HG03045 (cell line): ENCODE results near the gene UROC1.
"Not testable (repeated sequence)": the region's sequence is repeated elsewhere in the genome, so short reads cannot be mapped to it uniquely, and the experiment has no call there.

Source experiments
- ATAC-seq: cut with Tn5 transposase; IDR thresholded peaks from one replicate; pipeline ENCODE4 v1.9.1; 2021; ENCODE audit warnings: mild to moderate bottlenecking, moderate library complexity; ENCODE audit not compliant: unreplicated experiment

Gene UROC1

DNA sequence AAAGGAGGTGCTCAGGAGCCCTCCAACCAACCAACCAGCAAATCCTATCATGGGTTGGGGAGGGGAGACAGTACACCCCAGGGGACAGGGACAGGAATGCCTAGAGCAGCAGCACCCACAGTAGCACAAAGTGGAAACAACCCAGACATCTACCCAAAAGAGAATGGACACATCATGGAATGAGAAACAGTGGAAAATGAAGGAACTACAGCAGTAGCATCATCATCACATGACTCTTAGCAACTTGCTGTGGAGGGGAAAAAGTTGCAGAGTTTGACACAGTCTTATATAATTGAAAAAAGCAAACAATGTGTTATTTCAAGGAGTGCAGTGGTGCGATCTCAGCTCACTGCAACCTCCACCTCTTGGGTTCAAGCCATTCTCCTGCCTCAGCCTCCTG lies 30.1 kb upstream of the UROC1 start:
- ATAC-seq: no peak

GRCh38 chr3:126546549-126547239 lies 29.1 kb upstream of the UROC1 start:
- no peak for ATAC-seq

DNA sequence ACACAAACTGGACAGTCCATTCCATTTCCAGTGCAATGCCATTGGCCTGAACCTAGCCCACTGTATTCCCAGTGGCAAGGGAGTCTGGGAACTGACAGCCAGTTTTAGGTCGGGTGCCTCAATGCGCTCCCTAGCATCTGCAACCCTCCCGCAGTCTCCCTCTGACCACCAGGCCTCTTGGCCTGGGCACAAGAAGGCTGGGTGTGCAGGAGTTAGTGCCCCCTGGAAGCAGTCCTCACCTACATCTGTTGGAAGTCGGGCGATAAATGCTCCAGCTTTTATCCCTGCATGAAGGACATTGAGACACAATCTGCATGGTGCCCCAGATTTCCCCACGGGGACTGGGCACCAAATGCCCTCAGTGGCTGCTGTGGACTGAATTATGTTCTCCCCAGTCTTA lies 28.4 kb upstream of the UROC1 start:
- no peak for ATAC-seq

DNA sequence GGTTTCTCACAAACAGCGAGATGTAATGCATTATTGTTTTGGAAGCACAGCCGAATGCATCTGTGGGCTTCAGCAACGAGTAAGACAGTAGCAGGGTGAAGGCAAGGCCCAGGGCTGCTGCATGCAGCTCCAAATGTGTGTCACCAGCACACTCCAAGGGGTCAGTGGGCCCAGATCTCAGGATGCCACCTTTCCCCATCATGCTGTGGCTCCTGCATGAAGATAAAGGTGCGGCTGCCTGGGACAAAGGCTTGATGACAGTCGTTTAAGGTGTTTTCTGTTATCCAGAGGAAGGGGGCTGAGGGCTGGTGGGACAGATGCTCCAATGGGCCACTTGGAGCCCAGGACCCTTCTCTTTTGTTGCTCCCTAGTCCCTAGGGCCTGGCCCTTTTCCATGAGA lies 28.0 kb upstream of the UROC1 start:
- ATAC-seq: no peak

DNA sequence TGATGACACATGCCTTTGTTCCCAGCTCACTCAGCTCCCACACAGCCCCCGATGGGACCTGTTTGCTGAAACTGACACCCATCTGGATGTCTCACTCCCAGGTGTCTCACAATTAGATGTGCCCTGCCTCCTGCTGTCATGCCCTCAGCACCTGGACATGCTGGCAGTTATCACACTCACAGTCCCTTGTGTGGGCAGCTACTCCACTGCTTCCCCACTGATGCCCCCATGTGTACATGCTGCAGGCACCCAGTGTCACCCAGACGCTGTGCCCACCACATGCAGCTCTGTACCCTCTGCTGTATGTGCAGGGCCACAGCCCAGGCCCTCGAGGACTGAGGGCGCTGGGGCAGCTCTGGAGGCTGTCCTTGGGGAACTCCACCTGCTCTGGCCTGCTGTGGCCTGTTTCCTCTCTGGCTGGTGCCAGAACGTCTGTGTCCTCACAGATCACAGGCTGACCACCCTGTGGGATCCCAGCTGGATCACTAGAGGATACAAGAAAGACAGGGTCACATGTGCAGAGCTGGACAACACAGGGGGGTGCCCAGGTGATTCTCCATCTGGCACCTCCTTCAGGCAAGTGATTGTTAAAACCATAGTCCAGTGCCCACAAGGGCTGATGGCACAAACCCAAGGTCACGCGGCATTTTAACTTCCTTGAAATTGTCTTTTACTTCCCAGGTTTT lies 27.2 kb upstream of the UROC1 start:
- ATAC-seq: no peak

- no peak for ATAC-seq
Observed at GRCh38 chr3:126543457-126544061, 26.0 kb upstream of the UROC1 start.

- ATAC-seq: no peak
Observed at GRCh38 chr3:126542340-126543241, 25.0 kb upstream of the UROC1 start.

GRCh38 chr3:126541628-126542339 lies 24.2 kb upstream of the UROC1 start:
- ATAC-seq: no peak

- ATAC-seq: no peak
Observed at GRCh38 chr3:126540951-126541627, 23.5 kb upstream of the UROC1 start.

GRCh38 chr3:126540342-126540849 lies 22.8 kb upstream of the UROC1 start:
- no peak for ATAC-seq

GRCh38 chr3:126539558-126540250 lies 22.1 kb upstream of the UROC1 start:
- ATAC-seq: no peak

DNA sequence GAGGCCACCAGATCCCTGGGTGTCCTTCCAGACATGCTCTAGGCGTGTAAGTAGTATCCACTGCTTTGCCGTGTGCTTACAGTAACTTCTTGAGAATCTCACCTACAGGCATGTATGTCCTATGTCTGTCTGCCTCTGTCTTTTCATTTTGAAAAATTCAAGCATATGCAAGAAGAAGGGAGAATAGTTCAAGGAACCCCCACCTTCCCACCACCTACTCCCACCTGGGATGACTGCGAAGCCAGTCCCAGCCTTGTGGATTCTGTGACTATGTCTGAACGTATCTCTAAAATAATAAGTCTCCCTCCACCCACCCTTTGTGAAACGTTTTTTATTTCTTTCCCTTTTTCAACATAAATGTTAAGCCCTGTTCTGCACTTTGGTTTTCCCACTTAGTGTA lies 21.4 kb upstream of the UROC1 start:
- ATAC-seq: no peak

DNA sequence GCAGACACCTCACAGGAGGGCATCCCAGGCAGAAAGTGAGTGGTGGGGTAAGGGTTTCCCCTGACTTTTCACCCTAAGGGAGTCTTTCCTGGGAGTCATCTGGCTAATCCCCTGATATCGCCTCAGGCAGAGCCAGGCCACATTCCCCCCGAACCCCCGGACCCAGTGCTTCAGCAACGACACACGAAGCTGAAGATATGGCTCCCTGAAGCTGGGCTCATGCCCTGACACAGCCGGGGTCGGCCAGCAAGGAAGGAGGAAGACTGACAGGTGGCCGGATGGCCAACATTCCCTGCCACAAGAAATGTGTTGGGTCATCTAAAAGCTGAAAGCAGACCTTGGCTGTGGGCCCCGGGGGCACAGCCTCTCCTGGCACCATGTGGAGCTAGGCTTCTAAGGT lies 20.7 kb upstream of the UROC1 start:
- no peak for ATAC-seq

- ATAC-seq: no peak
Observed at GRCh38 chr3:126537730-126538281, 20.2 kb upstream of the UROC1 start.

DNA sequence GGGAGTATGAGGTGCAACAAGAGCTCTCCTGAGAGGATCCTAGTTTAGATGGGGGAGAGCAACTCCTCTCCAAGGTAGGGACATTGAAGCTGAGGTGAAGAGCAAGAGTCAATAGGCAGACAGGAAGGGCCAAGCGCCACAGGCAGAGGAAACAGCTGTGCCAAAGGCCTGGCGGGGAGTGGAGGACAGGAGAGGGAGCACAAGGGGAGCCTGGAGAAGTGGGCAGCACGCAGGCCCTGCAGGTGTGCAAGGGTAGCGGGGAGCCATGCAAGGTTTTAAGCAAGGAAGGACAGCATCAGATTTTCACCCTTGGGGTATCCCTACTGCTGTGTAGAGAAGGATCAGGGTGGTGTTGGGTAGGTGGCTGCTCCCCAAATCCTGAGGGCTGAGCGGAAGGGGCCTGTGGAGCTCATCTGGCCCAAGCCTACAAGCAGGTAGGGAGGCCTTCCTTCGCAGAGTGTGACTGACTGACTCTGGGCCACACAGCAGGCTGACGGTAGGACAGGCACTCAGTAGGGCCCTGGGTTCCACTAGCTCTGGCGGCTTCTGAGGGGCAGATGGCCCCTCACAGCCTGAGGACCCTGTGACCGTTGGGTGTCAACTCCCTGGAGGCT lies 19.6 kb upstream of the UROC1 start:
- no peak for ATAC-seq

GRCh38 chr3:126536126-126536525 lies 18.6 kb upstream of the UROC1 start:
- no peak for ATAC-seq

GRCh38 chr3:126535636-126536035 lies 18.1 kb upstream of the UROC1 start:
- no peak for ATAC-seq

DNA sequence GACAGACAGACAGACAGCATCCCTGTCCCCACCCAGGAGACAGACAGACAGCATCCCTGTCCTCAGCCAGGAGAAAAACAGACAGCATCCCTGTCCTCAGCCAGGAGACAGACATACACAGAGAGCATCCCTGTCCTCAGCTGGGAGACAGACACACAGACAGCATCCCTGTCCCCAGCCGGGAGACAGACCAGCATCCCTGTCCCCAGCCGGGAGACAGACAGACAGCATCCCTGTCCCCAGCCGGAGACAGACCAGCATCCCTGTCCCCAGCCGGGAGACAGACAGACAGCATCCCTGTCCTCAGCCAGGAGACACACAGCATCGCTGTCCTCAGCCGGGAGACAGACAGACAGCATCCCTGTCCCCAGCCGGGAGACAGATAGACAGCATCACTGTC lies 17.1 kb upstream of the UROC1 start:
- not testable (repeated sequence) for ATAC-seq

DNA sequence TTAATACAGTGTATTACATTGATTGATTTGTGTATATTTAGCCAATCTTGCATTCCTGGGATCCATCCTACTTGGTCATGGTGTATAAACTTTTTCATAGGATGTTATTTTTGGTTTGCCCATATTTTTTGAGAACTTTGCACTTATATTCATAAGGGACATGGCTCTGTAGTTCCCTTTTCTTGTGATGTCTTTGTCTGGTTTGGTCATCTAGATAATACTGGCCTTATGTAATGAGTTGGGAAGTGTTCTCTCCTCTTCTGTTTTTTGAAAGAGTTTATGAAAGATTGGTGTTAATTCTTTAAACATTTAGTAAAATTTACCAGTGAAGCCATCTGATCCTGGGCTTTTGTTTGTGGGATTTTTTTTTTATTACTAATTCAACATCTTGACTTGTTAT lies 15.9 kb upstream of the UROC1 start:
- no peak for ATAC-seq
